MM.1S (cell line): ENCODE results near the gene TSSK6.

Source experiments
- DNase-seq: peaks from one replicate; pipeline ENCODE4 v3.0.0-alpha.2; 2015
- H2AFZ ChIP-seq: fragments of 300-600 bp; sonication (generic); 2 replicates; pipeline ENCODE4 v1.6.0; 2016; ENCODE audit warnings: antibody characterized with exemption, low read length
- H3F3A ChIP-seq: fragments of 300-600 bp; sonication (generic); 2 replicates; pipeline ENCODE4 v1.6.1; 2016; ENCODE audit warnings: mild to moderate bottlenecking, antibody characterized with exemption, low read length, moderate library complexity, mixed read lengths; ENCODE audit not compliant: insufficient read depth
- H3K27ac ChIP-seq: fragments of 300-600 bp; sonication (generic); 2 replicates; pipeline ENCODE4 v1.5.1; 2016; ENCODE audit warnings: mild to moderate bottlenecking, low read length
- H3K27me3 ChIP-seq: fragments of 300-600 bp; sonication (generic); replicated peaks from 2 replicates; pipeline ENCODE4 v1.6.0; 2016; ENCODE audit warnings: low read length; ENCODE audit not compliant: insufficient read depth
- H3K36me3 ChIP-seq: fragments of 300-600 bp; sonication (generic); replicated peaks from 2 replicates; pipeline ENCODE4 v1.6.1; 2016; ENCODE audit warnings: mild to moderate bottlenecking, low read length, mixed read lengths; ENCODE audit not compliant: insufficient read depth
- H3K4me1 ChIP-seq: fragments of 300-600 bp; sonication (generic); 2 replicates; pipeline ENCODE4 v1.6.1; 2016; ENCODE audit warnings: low read length, mixed read lengths
- H3K4me2 ChIP-seq: fragments of 300-600 bp; sonication (generic); 2 replicates; pipeline ENCODE4 v1.6.0; 2016; ENCODE audit warnings: low read depth, low read length
- H3K4me3 ChIP-seq: fragments of 300-600 bp; sonication (generic); 2 replicates; pipeline ENCODE4 v1.5.1; 2016; ENCODE audit warnings: low read length, mixed read lengths
- H3K79me2 ChIP-seq: fragments of 300-600 bp; sonication (generic); 2 replicates; pipeline ENCODE4 v1.6.1; 2016; ENCODE audit warnings: mixed run types, low read length, mixed read lengths
- H3K9ac ChIP-seq: fragments of 300-600 bp; sonication (generic); 2 replicates; pipeline ENCODE4 v1.6.1; 2016; ENCODE audit warnings: low read length, mixed read lengths
- H3K9me2 ChIP-seq: fragments of 300-600 bp; sonication (generic); replicated peaks from 2 replicates; pipeline ENCODE4 v1.6.1; 2016; ENCODE audit warnings: mild to moderate bottlenecking, low read length, mixed read lengths; ENCODE audit not compliant: insufficient read depth
- H3K9me3 ChIP-seq: fragments of 300-600 bp; sonication (generic); replicated peaks from 2 replicates; pipeline ENCODE4 v1.6.1; 2016; ENCODE audit warnings: mild to moderate bottlenecking, low read length, mixed read lengths; ENCODE audit not compliant: insufficient read depth
- H4K20me1 ChIP-seq: fragments of 300-600 bp; sonication (generic); 2 replicates; pipeline ENCODE4 v1.6.1; 2016; ENCODE audit warnings: mild to moderate bottlenecking, low read length, moderate library complexity, mixed read lengths; ENCODE audit not compliant: insufficient read depth
- CTCF ChIP-seq: fragments of 300-600 bp; sonication (generic); IDR thresholded peaks from 2 replicates; pipeline ENCODE4 v1.5.1; 2016; ENCODE audit warnings: antibody characterized with exemption, low read length, mixed read lengths
- EZH2 ChIP-seq: fragments of 300-600 bp; sonication (generic); optimal IDR thresholded peaks from 2 replicates; pipeline ENCODE3; 2017; ENCODE audit warnings: low read depth, mild to moderate bottlenecking, antibody characterized with exemption, low read length, mixed read lengths
- EZH2phosphoT487 ChIP-seq: fragments of 300-600 bp; sonication (generic); IDR thresholded peaks from 2 replicates; pipeline ENCODE4 v1.6.1; 2018; ENCODE audit warnings: antibody characterized with exemption, low read length

Gene TSSK6

DNA sequence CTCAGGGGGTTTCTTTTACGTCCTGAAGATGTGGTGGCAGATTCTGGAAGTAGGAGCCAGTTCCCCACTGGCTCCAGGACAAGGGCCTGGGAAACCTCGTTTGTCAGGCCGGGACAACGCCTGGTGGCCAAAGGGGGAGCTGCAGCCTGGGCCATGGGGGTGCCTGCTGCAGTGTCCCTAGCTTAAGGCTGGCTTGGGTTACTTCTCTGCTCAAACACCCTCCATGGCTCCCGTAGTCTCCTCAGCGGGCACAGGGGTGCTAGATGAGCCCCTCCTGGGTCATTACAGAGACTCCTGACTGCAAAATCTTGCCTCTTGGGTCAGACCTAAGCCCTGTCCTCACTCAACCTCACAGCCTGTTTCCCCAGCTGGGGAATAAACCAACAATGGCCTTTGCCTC is 37.5 kb upstream of the TSSK6 start:
- no peaks in the 10 kb centered on the region for H3F3A ChIP-seq
- no peaks in the 10 kb centered on the region for H3K36me3 ChIP-seq
- H3K4me2 ChIP-seq = no peak overlapping the region
- no peak overlapping the region for H3K9ac ChIP-seq
- no peaks in the 10 kb centered on the region for H3K9me2 ChIP-seq
- H3K27ac ChIP-seq = no peak overlapping the region
- TF ChIP-seq CTCF (peak; percentile 40), EZH2 (no peak), EZH2phosphoT487 (no peak)
- peaks cover 13% of the 10 kb centered on the region for H3K27me3 ChIP-seq
- no peaks in the 10 kb centered on the region for H4K20me1 ChIP-seq
- peak; percentile 8 for DNase-seq
- no peak overlapping the region for H2AFZ ChIP-seq
- no peaks in the 10 kb centered on the region for H3K79me2 ChIP-seq
- H3K4me1 ChIP-seq = no peaks in the 10 kb centered on the region
- no peak overlapping the region for H3K4me3 ChIP-seq
- H3K9me3 ChIP-seq = no peaks in the 10 kb centered on the region

DNA sequence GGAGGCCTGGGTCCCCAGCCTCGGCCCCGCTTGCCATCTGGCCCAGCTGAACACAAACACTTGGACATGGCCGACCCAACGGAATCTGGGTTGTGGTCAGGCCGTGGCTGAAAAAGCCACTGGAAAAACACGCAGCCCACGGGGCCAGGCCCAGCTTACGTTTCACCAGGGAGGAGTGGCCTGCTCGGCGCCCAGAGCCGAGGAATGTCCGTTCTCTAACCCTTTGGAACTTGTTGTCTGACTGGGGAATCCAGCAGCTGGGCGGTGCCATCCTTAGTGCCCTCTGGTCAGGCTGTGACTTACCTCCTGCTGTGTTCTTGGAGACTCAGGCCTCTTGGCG is 36.5 kb upstream of the TSSK6 start:
- H3K4me2 ChIP-seq = no peak overlapping the region
- no peaks in the 10 kb centered on the region for H4K20me1 ChIP-seq
- no peak overlapping the region for H2AFZ ChIP-seq
- H3K4me1 ChIP-seq = no peaks in the 10 kb centered on the region
- no peaks in the 10 kb centered on the region for H3K9me2 ChIP-seq
- no peaks in the 10 kb centered on the region for H3F3A ChIP-seq
- no peaks in the 10 kb centered on the region for H3K36me3 ChIP-seq
- DNase-seq = no peak
- no peak overlapping the region for H3K27ac ChIP-seq
- no peaks in the 10 kb centered on the region for H3K79me2 ChIP-seq
- TF ChIP-seq EZH2 = no peak
- no peak overlapping the region for H3K9ac ChIP-seq
- H3K9me3 ChIP-seq = no peaks in the 10 kb centered on the region
- H3K27me3 ChIP-seq = peaks cover 13% of the 10 kb centered on the region
- H3K4me3 ChIP-seq = no peak overlapping the region

DNA sequence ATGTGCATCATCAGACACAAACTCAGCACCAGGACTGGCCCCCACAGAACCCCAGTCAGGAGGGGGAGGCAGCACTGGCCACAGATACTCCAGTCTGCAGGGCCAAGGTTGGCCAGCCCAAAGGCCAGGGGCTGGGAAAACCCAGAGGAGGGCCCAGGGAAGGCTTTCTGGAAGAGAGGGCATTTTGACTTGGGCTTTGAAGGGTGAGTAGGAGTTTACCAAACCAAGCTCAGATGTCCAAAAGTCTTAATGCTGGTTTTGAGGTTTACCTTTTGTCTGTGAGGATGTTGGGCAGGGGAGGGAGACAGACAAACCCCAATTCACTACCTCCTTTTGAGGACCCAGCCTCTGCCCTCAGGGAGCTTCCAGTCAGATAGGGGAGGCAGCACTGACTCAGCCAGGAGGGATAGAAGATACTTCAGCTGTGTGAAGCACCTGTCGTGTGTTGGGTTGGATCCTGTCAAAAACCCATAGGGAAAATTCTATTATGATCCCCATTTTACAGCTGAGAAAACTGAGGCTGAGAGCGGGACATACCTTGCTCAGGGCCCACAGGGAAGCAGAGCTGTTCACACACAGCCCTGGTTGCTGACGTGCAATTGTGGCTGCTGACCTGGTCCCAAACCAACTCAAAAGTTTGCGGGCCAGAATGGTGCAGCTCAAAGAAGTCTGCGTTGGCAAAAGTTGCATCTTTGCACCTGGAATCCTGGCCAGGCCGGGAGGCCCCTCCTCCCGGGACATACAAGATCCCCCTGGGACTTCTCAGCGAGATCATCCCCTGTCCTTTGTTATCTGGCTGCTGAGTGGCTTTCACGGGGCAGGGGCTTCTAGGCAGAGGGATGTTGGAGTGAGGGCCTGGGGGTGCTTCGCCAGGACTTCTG is 35.9 kb upstream of the TSSK6 start:
- H3K9me3 ChIP-seq = no peaks in the 10 kb centered on the region

More for the DNA sequence above, 35.9 kb upstream of the TSSK6 start:
- Histone ChIP-seq H2AFZ (no peak overlapping the region), H3K4me2 (no peak overlapping the region), H4K20me1 (no peaks in the 10 kb centered on the region), H3K4me1 (no peaks in the 10 kb centered on the region), H3K27me3 (peaks cover 13% of the 10 kb centered on the region), H3K27ac (no peak overlapping the region), H3K36me3 (no peaks in the 10 kb centered on the region), H3K9ac (no peak overlapping the region), H3K79me2 (no peaks in the 10 kb centered on the region), H3F3A (no peaks in the 10 kb centered on the region), H3K9me2 (no peaks in the 10 kb centered on the region), H3K4me3 (no peak overlapping the region)
- DNase-seq = no peak
- TF ChIP-seq EZH2phosphoT487 (no peak), EZH2 (no peak), CTCF (no peak)
